ENCODE results near the gene HRK. TPM values are rescaled to one million over a fixed set of nuclear protein-coding genes. Genes with fewer than 3 reads are reported as not detected.

The HRK gene
- total RNA-seq, 6 donors from 2014 or later: 0.06 to 0.33 (median 0.13) TPM; not detected in 3

DNA sequence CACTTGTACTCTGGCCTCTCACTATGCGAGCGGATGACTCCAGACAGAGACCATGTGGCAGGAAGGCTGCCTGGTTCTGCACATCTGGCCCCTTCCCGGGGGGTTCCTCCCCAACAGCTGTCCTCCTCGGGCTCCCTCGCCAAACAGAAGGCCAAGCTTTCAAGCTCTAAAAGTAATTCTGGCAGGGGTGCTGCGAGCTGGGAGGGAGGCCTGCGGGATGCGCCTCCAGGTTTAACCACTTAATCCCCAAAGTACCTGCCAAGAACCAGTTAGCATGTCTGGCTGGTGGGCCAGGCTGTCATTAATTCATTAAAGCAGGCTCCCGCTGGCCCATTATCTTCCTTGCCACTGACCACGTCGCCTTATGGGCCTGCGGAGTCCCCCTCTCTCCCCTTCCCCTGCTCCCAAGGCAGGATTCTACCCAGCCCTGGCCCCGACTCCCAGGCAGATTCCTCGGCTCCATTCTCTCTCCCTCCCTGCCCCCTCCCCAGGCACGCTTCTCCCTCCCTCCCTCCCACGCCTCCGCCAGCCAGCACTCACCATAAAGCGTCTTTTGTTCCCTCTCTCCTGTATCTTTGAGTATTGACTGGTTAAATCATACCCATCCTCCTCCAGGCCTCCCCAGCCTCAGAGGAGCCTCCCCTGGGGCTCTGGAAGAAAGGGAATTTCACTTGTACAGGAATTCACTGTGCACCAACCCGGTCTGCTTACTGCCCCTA, 4.9 kb downstream of the HRK start:
- H3K27ac ChIP-seq: no peak overlapping the region
- WGBS, 2 donors: 23 to 25% methylated on average over 14 to 19 of the region's 19 CpGs
- H3K9me3 ChIP-seq: peaks cover 5 to 8% (median 5%) of the 10 kb centered on the region in 4 donors
- ATAC-seq (ENCODE audit: low FRiP score in 2 of 2) (no peak), DNase-seq (no peak)
- peaks cover 0 to 38% (median 18%) of the 10 kb centered on the region in 4 donors for H3K27me3 ChIP-seq
- peaks cover 23 to 31% (median 28%) of the 10 kb centered on the region in 4 donors for H3K4me1 ChIP-seq
- H3K36me3 ChIP-seq: no peaks in the 10 kb centered on the region
- TF ChIP-seq, protein P1, sequence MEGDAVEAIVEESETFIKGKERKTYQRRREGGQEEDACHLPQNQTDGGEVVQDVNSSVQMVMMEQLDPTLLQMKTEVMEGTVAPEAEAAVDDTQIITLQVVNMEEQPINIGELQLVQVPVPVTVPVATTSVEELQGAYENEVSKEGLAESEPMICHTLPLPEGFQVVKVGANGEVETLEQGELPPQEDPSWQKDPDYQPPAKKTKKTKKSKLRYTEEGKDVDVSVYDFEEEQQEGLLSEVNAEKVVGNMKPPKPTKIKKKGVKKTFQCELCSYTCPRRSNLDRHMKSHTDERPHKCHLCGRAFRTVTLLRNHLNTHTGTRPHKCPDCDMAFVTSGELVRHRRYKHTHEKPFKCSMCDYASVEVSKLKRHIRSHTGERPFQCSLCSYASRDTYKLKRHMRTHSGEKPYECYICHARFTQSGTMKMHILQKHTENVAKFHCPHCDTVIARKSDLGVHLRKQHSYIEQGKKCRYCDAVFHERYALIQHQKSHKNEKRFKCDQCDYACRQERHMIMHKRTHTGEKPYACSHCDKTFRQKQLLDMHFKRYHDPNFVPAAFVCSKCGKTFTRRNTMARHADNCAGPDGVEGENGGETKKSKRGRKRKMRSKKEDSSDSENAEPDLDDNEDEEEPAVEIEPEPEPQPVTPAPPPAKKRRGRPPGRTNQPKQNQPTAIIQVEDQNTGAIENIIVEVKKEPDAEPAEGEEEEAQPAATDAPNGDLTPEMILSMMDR (IDR thresholded peaks at IDR 0.05): no peak
- no peak overlapping the region for H3K4me3 ChIP-seq

- DNase-seq (no peak), ATAC-seq (ENCODE audit: low FRiP score in 2 of 2) (no peak)
- Histone ChIP-seq H3K36me3 (no peaks in the 10 kb centered on the region), H3K4me1 (peaks cover 11 to 13% (median 12%) of the 10 kb centered on the region in 4 donors), H3K27ac (no peak overlapping the region), H3K27me3 (peaks cover 0 to 21% (median 10%) of the 10 kb centered on the region in 4 donors), H3K4me3 (no peak overlapping the region), H3K9me3 (peaks cover 5 to 8% (median 5%) of the 10 kb centered on the region in 4 donors)
- no peak for TF ChIP-seq EP300 (IDR thresholded peaks at IDR 0.05)
- no peak for TF ChIP-seq POLR2A (IDR thresholded peaks at IDR 0.05)
- TF ChIP-seq, protein P1 (IDR thresholded peaks at IDR 0.05): no peak
- TF ChIP-seq POLR2AphosphoS5 (IDR thresholded peaks at IDR 0.05): no peak
- WGBS, 2 donors: 91 to 99% methylated on average over 3 to 4 of the region's 4 CpGs
Measured at GRCh38 chr12:116874324-116874995, 6.8 kb downstream of the HRK start.

DNA sequence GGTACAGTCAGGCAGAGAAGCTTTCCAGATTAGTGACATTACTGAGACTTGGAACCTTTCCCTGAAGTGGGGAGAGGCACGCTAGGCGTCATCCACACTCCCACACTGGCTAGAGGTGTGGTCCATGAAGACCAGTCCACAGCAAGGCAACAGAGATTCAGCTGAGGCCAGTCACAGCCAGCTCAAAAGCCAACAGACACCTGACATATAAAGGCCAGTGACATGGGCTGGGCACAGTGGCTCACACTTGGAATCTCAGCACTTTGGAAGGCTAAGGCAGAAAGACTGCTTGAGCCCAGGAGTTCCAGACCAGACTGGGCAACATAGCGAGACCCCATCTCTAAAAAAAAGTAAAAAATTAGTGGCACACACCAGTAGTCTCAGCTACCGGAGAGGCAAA, 10.9 kb downstream of the HRK start:
- no peaks in the 10 kb centered on the region for H3K36me3 ChIP-seq
- H3K4me1 ChIP-seq: no peaks in the 10 kb centered on the region
- DNase-seq (no peak), ATAC-seq (ENCODE audit: low FRiP score in 2 of 2) (no peak)
- TF ChIP-seq POLR2A (IDR thresholded peaks at IDR 0.05) (no peak), EP300 (IDR thresholded peaks at IDR 0.05) (no peak), POLR2AphosphoS5 (IDR thresholded peaks at IDR 0.05) (no peak)
- TF ChIP-seq, protein P1 (IDR thresholded peaks at IDR 0.05): no peak
- peaks cover 5 to 8% (median 5%) of the 10 kb centered on the region in 4 donors for H3K9me3 ChIP-seq
- no peaks in the 10 kb centered on the region for H3K27me3 ChIP-seq
- H3K27ac ChIP-seq: no peak overlapping the region
- H3K4me3 ChIP-seq: no peak overlapping the region
- WGBS, 2 donors: 72 to 81% methylated on average over 4 of the region's 4 CpGs

DNA sequence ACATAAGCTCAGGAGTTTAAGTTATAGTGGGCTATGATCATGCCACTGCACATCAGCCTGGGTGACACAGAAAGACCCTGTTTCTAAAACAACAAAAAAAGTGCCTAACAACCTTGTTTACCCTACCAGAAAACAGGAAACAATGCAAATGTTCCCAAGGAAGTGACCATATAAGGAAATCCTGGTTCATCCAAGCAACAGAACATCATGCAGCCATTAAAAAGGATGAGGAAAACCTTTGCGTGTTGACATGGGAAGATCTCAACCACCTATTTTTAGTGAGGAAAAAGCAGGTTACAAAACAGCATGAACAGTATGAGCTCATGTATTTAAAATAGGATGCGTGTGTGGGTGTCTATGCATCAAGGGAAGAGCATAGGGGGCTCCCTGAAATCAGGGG, 13.7 kb downstream of the HRK start:
- no peaks in the 10 kb centered on the region for H3K4me1 ChIP-seq
- DNase-seq: no peak
- no peaks in the 10 kb centered on the region for H3K9me3 ChIP-seq
- WGBS, 2 donors: 86 to 92% methylated on average over 2 of the region's 2 CpGs
- H3K27me3 ChIP-seq: no peaks in the 10 kb centered on the region
- ATAC-seq (ENCODE audit: low FRiP score in 2 of 2): no peak
- H3K4me3 ChIP-seq: no peak overlapping the region
- TF ChIP-seq EP300 (IDR thresholded peaks at IDR 0.05) (no peak), POLR2A (IDR thresholded peaks at IDR 0.05) (no peak), POLR2AphosphoS5 (IDR thresholded peaks at IDR 0.05) (no peak)
- TF ChIP-seq, protein P1 (IDR thresholded peaks at IDR 0.05): no peak
- H3K36me3 ChIP-seq: no peaks in the 10 kb centered on the region
- H3K27ac ChIP-seq: no peak overlapping the region
